Smooth muscle cell (in vitro differentiated cells): ENCODE data around the gene USP15. TPM values are rescaled to one million over a fixed set of nuclear protein-coding genes. Genes with fewer than 3 reads are reported as not detected.

Source experiments
- DNase-seq: peaks from one replicate; lab custom pipeline; 2025; ENCODE audit not compliant: unreplicated experiment; lab: John Stamatoyannopoulos, UW
- H2AFZ ChIP-seq: fragments of 200-600 bp; sonication (generic); 2 replicates; pipeline ENCODE4 v1.6.0; 2016; ENCODE audit warnings: antibody characterized with exemption, low read depth, mild to moderate bottlenecking
- H3F3A ChIP-seq: fragments of 200-600 bp; sonication (generic); 2 replicates; pipeline ENCODE4 v1.6.0; 2017; ENCODE audit warnings: antibody characterized with exemption, low read depth
- H3K27ac ChIP-seq: fragments of 200-600 bp; sonication (generic); 2 replicates; pipeline ENCODE4 v1.5.1; 2016; ENCODE audit warnings: low read depth, mild to moderate bottlenecking
- H3K27me3 ChIP-seq: fragments of 200-600 bp; sonication (generic); 2 replicates; pipeline ENCODE4 v1.6.1; 2016; ENCODE audit warnings: low read depth, mild to moderate bottlenecking
- H3K36me3 ChIP-seq: fragments of 200-600 bp; sonication (generic); 2 replicates; pipeline ENCODE4 v1.5.1; 2016; ENCODE audit warnings: low read depth
- H3K4me1 ChIP-seq: fragments of 200-600 bp; sonication (generic); 2 replicates; pipeline ENCODE4 v1.5.1; 2016; ENCODE audit warnings: low read depth
- H3K4me2 ChIP-seq: fragments of 200-600 bp; sonication (generic); 2 replicates; pipeline ENCODE4 v1.6.0; 2016; ENCODE audit warnings: mild to moderate bottlenecking
- H3K4me3 ChIP-seq: fragments of 200-600 bp; sonication (generic); 2 replicates; pipeline ENCODE4 v1.5.1; 2016; ENCODE audit warnings: mild to moderate bottlenecking
- H3K79me2 ChIP-seq: fragments of 200-600 bp; sonication (generic); 2 replicates; pipeline ENCODE4 v1.6.0; 2016; ENCODE audit warnings: low read depth, mild to moderate bottlenecking
- H3K9ac ChIP-seq: fragments of 200-600 bp; sonication (generic); 2 replicates; pipeline ENCODE4 v1.6.0; 2016; ENCODE audit warnings: low read depth
- H3K9me3 ChIP-seq: fragments of 200-600 bp; sonication (generic); replicated peaks from 2 replicates; pipeline ENCODE4 v1.5.1; 2016; ENCODE audit warnings: low read depth
- H4K20me1 ChIP-seq: fragments of 200-600 bp; sonication (generic); 2 replicates; pipeline ENCODE4 v1.6.0; 2016; ENCODE audit warnings: low read depth
- WGBS: methylation state at CpG from one replicate; pipeline ENCODE4 v1.1.7; 2016; ENCODE audit warnings: low lambda C conversion rate; 5-methylcytosine and 5-hydroxymethylcytosine counted together
- polyA plus RNA-seq: library from polyadenylated mRNA; unstranded; fragments of >200 nt; fragmentation: Nextera tagmentation; extraction: Ambion mirVana; gene quantifications from 2 replicates; pipeline ENCODE4 v1.2.1, GENCODE V29; 2016
- total RNA-seq: library from RNA; depleted of rRNA; stranded (reverse); fragments of >200 nt; gene quantifications from 2 replicates; pipeline ENCODE4 v1.2.3, GENCODE V29; 2014
- TF ChIP-seq, protein P1 (sequence below): fragments of 200-600 bp; sonication (generic); IDR thresholded peaks from 2 replicates; pipeline ENCODE4 v1.5.1; 2017; ENCODE audit warnings: borderline replicate concordance, mild to moderate bottlenecking, antibody characterized with exemption; ENCODE audit not compliant: insufficient read depth, poor library complexity, severe bottlenecking

The USP15 gene
- total and polyA plus RNA-seq, 2 experiments from 2014 or later = 28.7 to 53.5 TPM

- H3K4me1 ChIP-seq = no peaks in the 10 kb centered on the region
- 93% methylated on average over 3 of the region's 3 CpGs for WGBS
- no peak overlapping the region for H3K27ac ChIP-seq
- no peaks in the 10 kb centered on the region for H3K79me2 ChIP-seq
- no peaks in the 10 kb centered on the region for H3F3A ChIP-seq
- H3K36me3 ChIP-seq = no peaks in the 10 kb centered on the region
- H3K9ac ChIP-seq = no peak overlapping the region
- H3K4me2 ChIP-seq = no peak overlapping the region
- DNase-seq = no peak
- no peak overlapping the region for H2AFZ ChIP-seq
- H4K20me1 ChIP-seq = no peaks in the 10 kb centered on the region
- H3K4me3 ChIP-seq = no peak overlapping the region
- TF ChIP-seq, protein P1, sequence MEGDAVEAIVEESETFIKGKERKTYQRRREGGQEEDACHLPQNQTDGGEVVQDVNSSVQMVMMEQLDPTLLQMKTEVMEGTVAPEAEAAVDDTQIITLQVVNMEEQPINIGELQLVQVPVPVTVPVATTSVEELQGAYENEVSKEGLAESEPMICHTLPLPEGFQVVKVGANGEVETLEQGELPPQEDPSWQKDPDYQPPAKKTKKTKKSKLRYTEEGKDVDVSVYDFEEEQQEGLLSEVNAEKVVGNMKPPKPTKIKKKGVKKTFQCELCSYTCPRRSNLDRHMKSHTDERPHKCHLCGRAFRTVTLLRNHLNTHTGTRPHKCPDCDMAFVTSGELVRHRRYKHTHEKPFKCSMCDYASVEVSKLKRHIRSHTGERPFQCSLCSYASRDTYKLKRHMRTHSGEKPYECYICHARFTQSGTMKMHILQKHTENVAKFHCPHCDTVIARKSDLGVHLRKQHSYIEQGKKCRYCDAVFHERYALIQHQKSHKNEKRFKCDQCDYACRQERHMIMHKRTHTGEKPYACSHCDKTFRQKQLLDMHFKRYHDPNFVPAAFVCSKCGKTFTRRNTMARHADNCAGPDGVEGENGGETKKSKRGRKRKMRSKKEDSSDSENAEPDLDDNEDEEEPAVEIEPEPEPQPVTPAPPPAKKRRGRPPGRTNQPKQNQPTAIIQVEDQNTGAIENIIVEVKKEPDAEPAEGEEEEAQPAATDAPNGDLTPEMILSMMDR = no peak
- no peaks in the 10 kb centered on the region for H3K9me3 ChIP-seq
- no peaks in the 10 kb centered on the region for H3K27me3 ChIP-seq
Observed at GRCh38 chr12:62426089-62426488, 165.9 kb downstream of the USP15 start.

DNA sequence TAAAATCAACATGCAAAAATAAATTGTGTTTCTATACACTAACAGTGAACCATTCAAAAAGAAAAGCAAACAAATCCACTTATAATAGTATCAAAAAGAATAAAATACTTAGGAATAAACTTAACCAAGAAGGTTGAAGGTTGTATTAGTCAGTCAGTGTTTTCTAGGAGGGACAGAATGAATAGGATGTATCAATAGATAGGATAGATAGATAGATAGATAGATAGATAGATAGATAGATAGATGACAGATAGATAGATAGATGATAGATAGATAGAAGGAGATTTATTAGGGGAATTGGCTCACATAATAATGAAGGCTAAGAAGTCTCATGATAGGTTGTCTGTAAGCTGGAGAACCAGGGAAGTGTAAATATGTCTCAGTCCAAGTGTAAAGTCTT lies 169.3 kb downstream of the USP15 start:
- H3K4me1 ChIP-seq = no peaks in the 10 kb centered on the region
- peaks cover 23% of the 10 kb centered on the region for H3K27me3 ChIP-seq
- H3K9ac ChIP-seq = no peak overlapping the region
- H3F3A ChIP-seq = no peaks in the 10 kb centered on the region
- no peaks in the 10 kb centered on the region for H3K9me3 ChIP-seq
- no peak overlapping the region for H3K4me2 ChIP-seq
- no peak overlapping the region for H3K27ac ChIP-seq
- no peaks in the 10 kb centered on the region for H3K79me2 ChIP-seq
- DNase-seq = no peak
- H3K4me3 ChIP-seq = no peak overlapping the region
- no peak overlapping the region for H2AFZ ChIP-seq
- H4K20me1 ChIP-seq = no peaks in the 10 kb centered on the region
- H3K36me3 ChIP-seq = no peaks in the 10 kb centered on the region
- TF ChIP-seq, protein P1 = no peak

GRCh38 chr12:62434494-62435302 lies 174.5 kb downstream of the USP15 start:
- no peaks in the 10 kb centered on the region for H3K36me3 ChIP-seq
- TF ChIP-seq, protein P1 = no peak
- 59% methylated on average over 16 of the region's 16 CpGs for WGBS
- no peak overlapping the region for H3K27ac ChIP-seq
- no peaks in the 10 kb centered on the region for H3F3A ChIP-seq
- peak overlapping the region; percentile 69 for H2AFZ ChIP-seq
- no peak for DNase-seq
- no peaks in the 10 kb centered on the region for H4K20me1 ChIP-seq
- no peaks in the 10 kb centered on the region for H3K9me3 ChIP-seq
- peak overlapping the region; percentile 49 for H3K4me3 ChIP-seq
- no peak overlapping the region for H3K9ac ChIP-seq
- H3K4me1 ChIP-seq = peaks cover 7% of the 10 kb centered on the region
- no peaks in the 10 kb centered on the region for H3K79me2 ChIP-seq
- peaks cover 54% of the 10 kb centered on the region for H3K27me3 ChIP-seq
- peak overlapping the region; percentile 91 for H3K4me2 ChIP-seq
